ENCODE data around the gene AP2B1.
"Not testable (repeated sequence)": the region's sequence is repeated elsewhere in the genome, so short reads cannot be mapped to it uniquely, and the experiment has no call there.

Gene AP2B1

GRCh38 chr17:35748979-35749378 is 161.9 kb downstream of the AP2B1 start:
- DNase-seq (ENCODE audit: low read depth in 2 of 2), result no peak

- DNase-seq (ENCODE audit: low read depth in 2 of 2), result no peak
Measured at GRCh38 chr17:35749560-35750412, 162.7 kb downstream of the AP2B1 start.

DNA sequence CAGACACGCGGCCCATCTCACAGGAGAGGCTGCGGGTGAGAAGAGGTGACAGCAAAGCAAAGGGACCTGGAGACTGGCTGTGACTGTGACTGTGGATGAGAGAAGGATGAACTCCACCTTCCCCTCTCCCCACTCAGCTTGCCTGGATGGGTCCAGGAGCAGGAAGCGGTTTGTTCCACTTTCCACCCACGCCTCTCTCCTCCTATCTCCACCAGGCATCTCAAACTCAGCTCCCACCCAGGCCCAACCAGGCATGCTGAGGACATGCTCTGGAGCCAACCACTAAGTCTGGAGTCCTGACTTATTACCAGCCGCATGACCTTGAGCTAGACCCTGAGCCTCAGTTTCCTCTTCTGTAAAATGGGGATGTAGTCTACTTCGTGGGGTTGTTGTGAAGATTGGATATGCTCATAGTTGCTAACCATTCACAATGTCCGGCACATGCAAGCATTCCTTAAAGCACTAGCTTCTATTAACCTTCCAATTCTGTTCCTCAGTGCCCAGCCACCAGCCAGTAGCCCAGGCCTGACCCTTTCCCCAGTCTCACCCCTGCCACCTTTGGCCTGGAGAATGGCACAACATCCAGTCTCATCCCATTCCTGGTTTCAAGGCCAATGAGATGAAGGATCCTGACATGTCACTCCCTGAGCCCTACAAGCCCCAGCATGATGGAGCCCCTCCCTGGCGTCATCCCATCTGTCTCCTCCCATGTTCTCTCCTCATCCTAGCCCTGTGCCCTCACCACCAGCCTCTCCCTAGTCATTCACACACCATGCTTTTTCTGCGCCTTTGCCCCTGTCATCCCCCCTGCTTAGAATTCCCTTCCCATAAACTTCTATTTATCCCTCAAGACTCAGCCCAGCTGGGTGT is 163.6 kb downstream of the AP2B1 start:
- DNase-seq (ENCODE audit: low read depth in 2 of 2), result no peak

DNA sequence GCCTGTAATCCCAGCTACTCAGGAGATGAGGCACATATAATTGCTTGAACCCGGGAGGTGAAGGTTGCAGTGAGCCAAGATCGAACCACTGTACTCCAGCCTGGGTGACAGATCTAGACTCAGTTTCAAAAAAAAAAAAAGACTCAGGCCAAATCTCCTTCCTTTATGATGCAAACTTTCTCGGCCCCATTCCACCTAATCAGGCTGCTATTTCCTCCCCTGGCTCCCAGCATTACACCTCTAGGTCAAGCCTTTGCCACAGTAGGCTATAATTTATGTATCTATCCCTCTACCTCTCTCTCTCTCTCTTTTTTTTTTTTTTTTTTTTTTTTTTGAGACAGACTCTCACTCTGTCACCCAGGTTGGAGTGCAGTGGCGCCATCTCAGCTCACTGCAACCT is 164.4 kb downstream of the AP2B1 start:
- DNase-seq (ENCODE audit: low read depth in 2 of 2), result not testable (repeated sequence)

- no peak for DNase-seq (ENCODE audit: low read depth in 2 of 2)
Measured at GRCh38 chr17:35752471-35752870, 165.3 kb downstream of the AP2B1 start.

- DNase-seq (ENCODE audit: low read depth in 2 of 2), result no peak
Measured at GRCh38 chr17:35752945-35753764, 166.0 kb downstream of the AP2B1 start, which contains the start of gene GAS2L2. Gene GAS2L2 (minus strand): TSS chr17:35753239. CDS start chr17:35752850, 389 bp downstream.

DNA sequence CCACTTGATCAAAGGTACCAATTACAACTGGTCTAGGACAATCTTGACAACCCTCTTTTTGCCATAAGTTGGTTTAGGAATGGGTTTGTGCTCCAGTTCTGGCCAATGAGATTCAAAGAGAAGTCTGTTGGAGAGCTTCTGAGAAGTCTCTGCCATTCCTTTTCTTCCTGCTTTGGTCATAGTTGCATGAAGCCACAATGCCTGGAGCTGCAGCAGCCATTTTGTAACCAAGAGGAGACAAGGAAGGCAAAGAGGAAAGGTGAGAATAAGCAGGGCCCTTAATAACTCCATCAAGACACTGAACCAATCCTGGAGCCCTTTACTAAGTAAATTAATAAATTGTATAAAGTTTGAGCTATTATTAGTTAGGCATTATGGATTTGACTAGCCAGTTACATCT is 170.1 kb downstream of the AP2B1 start:
- no peak for DNase-seq (ENCODE audit: low read depth in 2 of 2)

DNA sequence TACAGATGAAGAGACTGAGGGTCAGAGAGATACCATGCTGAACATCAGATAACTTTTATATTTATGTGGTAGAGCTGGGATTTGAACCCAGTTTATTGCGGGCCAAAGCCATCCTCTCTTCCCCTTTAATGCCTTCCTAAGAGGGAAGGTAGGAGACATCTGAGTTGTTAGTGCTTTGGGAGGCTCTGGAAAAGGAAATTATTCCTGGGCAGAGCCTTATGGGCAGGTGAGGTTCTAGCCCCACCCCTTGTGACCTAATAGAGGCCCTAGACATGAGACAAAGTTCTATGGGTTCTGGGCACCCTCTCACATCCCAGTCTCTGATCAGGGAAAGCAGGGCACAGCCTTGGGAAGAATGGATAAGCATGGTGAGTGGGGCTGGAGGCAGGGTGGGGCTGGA is 173.5 kb downstream of the AP2B1 start, which contains the start of gene C17orf50:
Gene C17orf50, plus strand, starts transcription at position 301 of the 400 bp plus-strand sequence. Its CDS starts 55 bp downstream, at position 356.
- no peak for DNase-seq (ENCODE audit: low read depth in 2 of 2)

DNA sequence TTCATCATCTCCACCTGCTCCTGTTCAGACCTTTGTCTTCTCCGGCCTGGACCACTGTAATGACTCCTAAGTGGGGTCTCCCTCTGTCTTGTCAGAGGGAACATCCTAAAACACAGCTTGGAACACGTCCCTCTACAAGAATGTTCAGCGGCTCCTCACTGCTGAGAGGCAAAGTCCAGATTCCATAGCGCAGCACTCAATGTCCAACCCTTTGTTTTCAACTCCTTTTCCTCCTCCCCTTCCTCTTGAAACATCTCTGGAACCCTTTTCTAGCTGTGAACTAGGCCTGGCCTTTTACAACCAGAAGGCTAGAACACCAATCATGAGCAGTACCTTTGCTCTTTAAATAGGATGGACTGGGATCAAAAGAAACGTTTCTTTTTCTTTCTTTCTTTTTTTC is 174.5 kb downstream of the AP2B1 start:
- DNase-seq (ENCODE audit: low read depth in 2 of 2), result no peak

DNA sequence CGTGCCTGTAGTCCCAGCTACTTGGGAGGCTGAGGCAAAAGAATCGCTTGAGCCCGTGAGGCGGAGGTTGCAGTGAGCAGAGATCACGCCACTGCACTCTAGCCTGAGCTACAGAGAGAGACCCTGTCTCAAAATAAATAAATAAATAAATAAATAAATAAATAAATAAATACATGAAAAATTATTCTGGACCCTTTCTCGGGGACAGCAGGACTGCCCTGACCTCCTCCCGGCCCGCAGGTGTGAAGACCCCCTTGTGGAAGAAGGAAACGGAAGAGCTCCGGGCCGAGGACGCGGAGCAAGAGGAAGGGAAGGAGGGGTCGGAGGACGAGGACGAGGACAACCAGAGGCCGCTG is 176.6 kb downstream of the AP2B1 start:
- DNase-seq (ENCODE audit: low read depth in 2 of 2), result no peak

DNA sequence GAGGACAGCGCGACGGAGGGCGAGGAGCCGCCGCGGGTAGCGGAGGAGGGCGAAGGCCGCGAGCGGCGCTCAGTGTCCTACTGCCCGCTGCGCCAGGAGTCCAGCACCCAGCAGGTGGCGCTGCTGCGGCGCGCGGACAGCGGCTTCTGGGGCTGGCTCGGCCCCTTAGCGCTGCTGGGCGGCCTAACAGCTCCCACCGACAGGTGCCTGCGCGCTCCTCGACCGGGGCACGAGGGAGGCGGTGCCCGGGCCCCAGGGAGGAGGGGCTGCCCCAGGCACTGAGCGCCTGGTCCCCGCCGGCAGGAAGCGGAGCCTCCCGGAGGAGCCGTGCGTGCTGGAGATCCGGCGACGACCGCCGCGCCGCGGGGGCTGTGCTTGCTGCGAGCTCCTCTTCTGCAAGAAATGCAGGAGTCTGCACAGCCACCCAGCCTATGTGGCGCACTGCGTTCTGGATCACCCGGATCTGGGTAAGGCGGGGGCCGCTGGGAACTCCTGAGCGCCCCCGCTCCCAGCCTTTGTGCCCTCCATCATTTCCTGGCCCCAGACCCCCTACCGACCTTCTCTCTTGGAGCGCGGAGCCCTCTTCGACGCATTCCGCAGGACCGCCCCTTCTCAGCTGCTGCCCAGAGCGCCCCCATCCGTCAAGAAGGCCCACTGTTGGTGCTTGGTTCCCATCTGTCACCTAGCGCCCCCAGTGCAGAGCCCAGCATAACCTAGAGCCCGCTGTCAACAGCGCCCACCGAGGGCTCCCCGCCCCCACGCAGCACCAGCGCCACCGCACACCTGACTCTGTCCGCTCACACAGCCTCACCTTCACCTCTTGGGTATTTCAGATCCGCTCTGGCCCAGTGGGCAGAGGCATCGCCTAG is 177.2 kb downstream of the AP2B1 start:
- peak; percentile 67 to 71 for DNase-seq (ENCODE audit: low read depth in 2 of 2)

DNA sequence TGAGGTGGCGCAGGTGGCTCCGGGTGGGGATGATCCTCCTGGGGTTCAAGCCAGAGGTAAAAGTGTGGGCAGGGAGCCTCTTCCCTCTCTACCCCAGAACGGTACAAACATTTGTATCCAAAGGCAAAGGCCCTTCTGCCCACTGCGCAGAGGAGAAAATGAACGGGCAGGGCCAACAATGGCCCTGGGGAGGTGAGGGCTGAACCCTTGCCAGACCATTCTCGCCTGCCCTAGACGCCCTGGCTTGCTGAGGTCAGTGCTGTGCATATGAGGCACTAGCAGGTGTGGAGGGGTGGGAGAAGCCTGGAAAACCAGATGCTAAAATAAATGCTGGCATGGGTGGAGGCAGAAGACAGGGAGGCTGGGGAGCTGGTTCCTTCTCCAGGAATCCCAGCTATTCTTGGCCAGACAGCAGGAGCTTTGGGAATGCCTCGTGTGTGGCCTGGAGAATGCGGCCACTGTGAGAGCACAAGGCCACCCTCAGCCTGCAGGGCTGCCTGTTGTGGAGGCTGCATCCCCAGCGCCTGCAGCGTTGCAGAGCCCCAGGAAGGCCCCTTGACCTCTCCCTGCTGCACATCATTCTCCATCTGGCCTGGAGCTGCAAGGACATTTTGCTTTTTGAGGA is 178.1 kb downstream of the AP2B1 start:
- DNase-seq (ENCODE audit: low read depth in 2 of 2), result no peak

DNA sequence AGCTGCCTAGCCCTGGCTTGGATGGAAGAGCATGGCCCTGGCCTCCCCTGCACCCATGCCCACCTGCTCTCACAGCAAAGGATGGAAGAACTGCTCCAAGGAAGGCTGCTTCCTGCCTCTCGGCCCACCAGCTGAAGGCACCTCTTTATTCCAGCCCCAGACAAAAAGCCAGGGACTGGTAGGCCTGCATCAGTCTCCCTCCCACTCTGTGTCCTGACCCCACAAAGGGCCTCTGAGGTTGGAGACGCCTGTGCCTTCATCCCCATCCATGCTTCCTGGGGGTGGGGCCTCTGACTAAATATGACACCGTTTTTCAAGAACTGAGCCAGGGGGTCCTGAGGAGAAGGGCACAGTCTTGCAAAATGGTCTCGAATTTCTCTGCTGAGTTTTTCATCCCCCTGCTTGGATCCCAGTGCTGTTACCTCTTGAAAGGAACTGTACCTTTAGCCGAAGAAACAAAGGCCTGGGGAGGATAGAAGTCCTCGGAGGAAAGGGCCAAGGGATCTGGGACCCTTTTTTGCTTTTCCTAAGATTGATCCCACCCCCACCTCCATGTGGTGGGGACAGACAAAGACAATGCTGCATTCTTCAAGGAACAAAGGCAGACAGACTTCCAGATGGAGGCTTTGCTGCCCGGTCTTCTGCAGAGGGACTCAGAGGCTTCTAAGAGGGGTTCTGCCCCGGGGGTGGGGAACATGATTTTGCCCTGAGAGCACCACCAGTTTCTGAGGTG is 178.8 kb downstream of the AP2B1 start:
- DNase-seq (ENCODE audit: low read depth in 2 of 2), result no peak

DNA sequence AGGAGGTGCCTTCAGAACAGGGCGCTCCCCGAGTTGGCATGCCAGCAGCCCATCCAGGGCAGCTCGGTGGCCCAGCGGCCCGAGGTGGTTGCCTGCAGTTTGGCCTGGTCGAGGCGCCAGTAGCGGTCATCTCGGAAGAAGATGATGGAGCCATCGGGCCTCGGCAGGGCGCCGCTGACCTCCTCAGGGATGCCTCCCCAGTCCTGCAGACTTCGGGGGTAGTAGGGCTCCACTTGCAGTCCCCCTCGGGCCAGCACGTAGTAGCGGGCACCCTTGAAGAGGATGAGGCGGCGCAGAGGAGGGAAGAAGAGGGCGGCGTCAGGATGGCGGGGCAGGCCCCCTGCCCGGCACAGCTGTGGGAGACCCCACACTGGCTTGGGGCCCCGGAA is 179.4 kb downstream of the AP2B1 start:
- DNase-seq (ENCODE audit: low read depth in 2 of 2), result no peak

GRCh38 chr17:35766903-35767510 is 179.9 kb downstream of the AP2B1 start:
- DNase-seq (ENCODE audit: low read depth in 2 of 2), result no peak

DNA sequence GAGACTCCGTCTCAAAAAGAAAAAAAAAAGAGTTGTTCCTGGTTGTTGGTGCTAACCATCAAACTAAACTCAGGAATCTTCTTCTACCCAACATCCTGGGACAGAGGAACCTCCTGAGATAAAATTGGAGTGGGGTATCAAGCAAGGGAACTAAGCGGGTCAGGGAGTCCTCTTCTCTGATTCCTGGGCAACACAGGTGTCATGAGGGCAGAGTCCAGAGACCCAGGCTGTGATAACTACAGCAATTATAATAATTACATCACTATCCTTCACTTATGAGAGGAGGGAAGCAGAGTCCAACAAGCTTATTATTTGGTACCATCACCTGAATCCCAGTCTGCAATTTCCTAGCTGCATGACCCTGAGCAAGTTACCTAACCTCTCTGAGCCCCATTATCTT is 181.7 kb downstream of the AP2B1 start:
- no peak for DNase-seq (ENCODE audit: low read depth in 2 of 2)

DNA sequence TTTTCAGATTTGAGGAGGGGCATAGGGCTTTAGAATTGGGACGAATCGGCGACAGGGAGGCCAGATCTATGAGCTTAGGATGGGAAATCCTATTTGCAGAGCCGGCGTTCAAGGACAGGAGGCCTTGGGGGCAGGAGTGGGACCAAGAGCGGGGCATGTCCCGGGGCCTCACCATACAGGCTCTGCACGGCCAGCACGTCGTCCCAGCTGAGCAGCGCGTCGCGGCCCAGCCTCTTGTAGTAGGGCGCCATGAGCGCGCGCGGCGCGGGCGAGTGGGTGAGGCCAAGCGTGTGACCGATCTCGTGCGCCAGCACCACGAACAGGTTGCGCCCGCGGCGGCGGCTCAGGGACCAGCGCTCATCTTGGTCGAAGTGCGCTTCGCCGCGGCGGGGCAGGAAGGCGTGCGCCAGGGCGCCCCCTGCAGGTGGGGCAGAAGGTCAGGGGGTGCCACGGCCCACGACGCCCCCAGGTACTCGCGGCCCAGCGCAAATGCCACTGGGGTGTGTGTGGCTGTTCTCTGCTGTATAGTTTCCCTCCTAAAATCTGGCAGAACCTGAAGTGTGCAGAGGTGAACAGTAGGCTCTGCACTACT is 182.9 kb downstream of the AP2B1 start:
- no peak for DNase-seq (ENCODE audit: low read depth in 2 of 2)

DNA sequence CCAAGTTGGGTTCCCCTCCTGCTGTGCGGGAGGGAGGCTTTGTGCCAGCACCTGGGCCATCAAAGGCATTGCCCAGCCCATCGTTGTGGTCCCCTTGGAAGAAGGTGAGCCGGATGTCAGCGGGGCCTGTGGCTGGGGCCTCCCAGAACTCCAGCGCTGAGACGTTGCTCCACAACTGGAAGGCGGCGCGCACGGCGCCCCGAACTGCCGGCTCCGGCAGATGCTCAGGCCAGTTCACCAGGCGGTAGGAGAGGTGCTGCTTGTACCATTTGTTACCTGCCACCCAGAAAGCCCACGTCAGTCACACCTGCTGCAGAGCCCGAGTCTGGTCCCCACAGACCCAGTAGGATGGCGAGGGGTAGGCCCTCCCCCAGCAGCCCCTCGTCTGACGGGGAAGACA is 186.0 kb downstream of the AP2B1 start:
- no peak for DNase-seq (ENCODE audit: low read depth in 2 of 2)
